Chondrocyte (in vitro differentiated cells): ENCODE data around the gene STAB1. TPM values are rescaled to one million over a fixed set of nuclear protein-coding genes. Genes with fewer than 3 reads are reported as not detected.

ENCODE experiments used
- DNase-seq: peaks from one replicate; pipeline ENCODE4 v3.0.0; 2021; ENCODE audit warnings: mixed read lengths, low spot score
- H3K27ac Mint-ChIP-seq: one replicate; pipeline ENCODE4 v1.8.0; 2021; ENCODE audit warnings: mild to moderate bottlenecking, moderate library complexity, mixed read lengths; ENCODE audit not compliant: unreplicated experiment
- H3K27me3 Mint-ChIP-seq: 2 replicates; pipeline ENCODE4 v1.8.0; 2021; ENCODE audit warnings: low read depth, mixed read lengths
- H3K36me3 Mint-ChIP-seq: 2 replicates; pipeline ENCODE4 v1.8.0; 2021; ENCODE audit warnings: low read depth, mixed read lengths
- H3K4me1 Mint-ChIP-seq: 2 replicates; pipeline ENCODE4 v1.8.0; 2021; ENCODE audit warnings: low read depth, mild to moderate bottlenecking, mixed read lengths
- H3K4me3 Mint-ChIP-seq: one replicate; pipeline ENCODE4 v1.8.0; 2021; ENCODE audit warnings: mild to moderate bottlenecking, moderate library complexity, mixed read lengths; ENCODE audit not compliant: unreplicated experiment
- H3K9me3 Mint-ChIP-seq: 2 replicates; pipeline ENCODE4 v1.8.0; 2021; ENCODE audit warnings: low read depth, mixed read lengths
- CTCF ChIP-seq: fragments of 200-600 bp; sonication (generic); IDR thresholded peaks from 2 replicates; pipeline ENCODE4 v1.5.0; 2021; ENCODE audit warnings: antibody characterized with exemption, mild to moderate bottlenecking, moderate library complexity
- total RNA-seq: library from RNA; stranded (reverse); gene quantifications from 3 replicates; pipeline ENCODE4 v1.2.1, GENCODE V29; 2021

STAB1 gene
- total RNA-seq, 1 donor from 2014 or later = not detected

GRCh38 chr3:52544937-52545336, 49.8 kb downstream of the STAB1 start:
- TF ChIP-seq CTCF = no peak
- Mint-ChIP-seq H3K27me3 (no peaks in the 10 kb centered on the region), H3K36me3 (peaks cover 15% of the 10 kb centered on the region), H3K4me3 (no peak overlapping the region), H3K27ac (no peak overlapping the region), H3K9me3 (no peaks in the 10 kb centered on the region), H3K4me1 (peaks cover 25% of the 10 kb centered on the region)
- no peak for DNase-seq

GRCh38 chr3:52546111-52546901, 51.2 kb downstream of the STAB1 start:
- no peak overlapping the region for H3K4me3 Mint-ChIP-seq
- peaks cover 17% of the 10 kb centered on the region for H3K4me1 Mint-ChIP-seq
- no peaks in the 10 kb centered on the region for H3K27me3 Mint-ChIP-seq
- no peaks in the 10 kb centered on the region for H3K9me3 Mint-ChIP-seq
- TF ChIP-seq CTCF = no peak
- DNase-seq = no peak
- peak overlapping the region; percentile 45 for H3K27ac Mint-ChIP-seq
- H3K36me3 Mint-ChIP-seq = peaks cover 15% of the 10 kb centered on the region

- DNase-seq = no peak
- H3K36me3 Mint-ChIP-seq = peaks cover 15% of the 10 kb centered on the region
- no peak for TF ChIP-seq CTCF
- H3K9me3 Mint-ChIP-seq = no peaks in the 10 kb centered on the region
- H3K4me1 Mint-ChIP-seq = peaks cover 17% of the 10 kb centered on the region
- H3K27ac Mint-ChIP-seq = no peak overlapping the region
- H3K27me3 Mint-ChIP-seq = no peaks in the 10 kb centered on the region
- H3K4me3 Mint-ChIP-seq = no peak overlapping the region
Measured at GRCh38 chr3:52547143-52547542, 52.0 kb downstream of the STAB1 start.

- no peaks in the 10 kb centered on the region for H3K9me3 Mint-ChIP-seq
- no peak overlapping the region for H3K27ac Mint-ChIP-seq
Measured at GRCh38 chr3:52551118-52551517, 56.0 kb downstream of the STAB1 start.

GRCh38 chr3:52552089-52552488, 57.0 kb downstream of the STAB1 start:
- H3K4me3 Mint-ChIP-seq = no peak overlapping the region
- no peak for DNase-seq
- H3K27ac Mint-ChIP-seq = peak overlapping the region; percentile 59
- no peak for TF ChIP-seq CTCF
- H3K27me3 Mint-ChIP-seq = no peaks in the 10 kb centered on the region
- H3K4me1 Mint-ChIP-seq = no peaks in the 10 kb centered on the region
- no peaks in the 10 kb centered on the region for H3K9me3 Mint-ChIP-seq
- H3K36me3 Mint-ChIP-seq = peaks cover 16% of the 10 kb centered on the region

More at GRCh38 chr3:52551118-52551517, 56.0 kb downstream of the STAB1 start:
- Mint-ChIP-seq H3K27me3 (no peaks in the 10 kb centered on the region), H3K36me3 (peaks cover 18% of the 10 kb centered on the region), H3K4me1 (no peaks in the 10 kb centered on the region), H3K4me3 (no peak overlapping the region)
- no peak for TF ChIP-seq CTCF
- DNase-seq = no peak
